ENCODE data around the gene CISTR.
A peak's percentile ranks its signal among the peaks of the same experiment; 100 is the strongest.

Gene CISTR

GRCh38 chr12:53754188-53754585, 2.4 kb upstream of the CISTR start:
- DNase-seq (ENCODE audit: extremely low read depth, insufficient read length), result no peak
- no peaks in the 10 kb centered on the region for H3K36me3 ChIP-seq (ENCODE audit: control insufficient read depth, insufficient read depth, low read length)
- H3K27me3 ChIP-seq (replicated peaks; ENCODE audit: control insufficient read depth, insufficient read depth, low read length), result peaks cover 2% of the 10 kb centered on the region; the same call in 1 of the 2 replicates
- TF ChIP-seq CTCF (IDR thresholded peaks at IDR 0.05; ENCODE audit: insufficient read depth, low read length, poor library complexity, severe bottlenecking), result no peak
- no peak overlapping the region for H3K4me3 ChIP-seq (replicated peaks; ENCODE audit: low read depth, low read length)

- no peak for TF ChIP-seq CTCF (IDR thresholded peaks at IDR 0.05; ENCODE audit: insufficient read depth, low read length, poor library complexity, severe bottlenecking)
- no peak overlapping the region for H3K4me3 ChIP-seq (replicated peaks; ENCODE audit: low read depth, low read length)
- no peak for DNase-seq (ENCODE audit: extremely low read depth, insufficient read length)
- no peaks in the 10 kb centered on the region for H3K36me3 ChIP-seq (ENCODE audit: control insufficient read depth, insufficient read depth, low read length)
- peaks cover 2% of the 10 kb centered on the region; the same call in 1 of the 2 replicates for H3K27me3 ChIP-seq (replicated peaks; ENCODE audit: control insufficient read depth, insufficient read depth, low read length)
Observed at GRCh38 chr12:53752621-53753020, 842 bp upstream of the CISTR start.

DNA sequence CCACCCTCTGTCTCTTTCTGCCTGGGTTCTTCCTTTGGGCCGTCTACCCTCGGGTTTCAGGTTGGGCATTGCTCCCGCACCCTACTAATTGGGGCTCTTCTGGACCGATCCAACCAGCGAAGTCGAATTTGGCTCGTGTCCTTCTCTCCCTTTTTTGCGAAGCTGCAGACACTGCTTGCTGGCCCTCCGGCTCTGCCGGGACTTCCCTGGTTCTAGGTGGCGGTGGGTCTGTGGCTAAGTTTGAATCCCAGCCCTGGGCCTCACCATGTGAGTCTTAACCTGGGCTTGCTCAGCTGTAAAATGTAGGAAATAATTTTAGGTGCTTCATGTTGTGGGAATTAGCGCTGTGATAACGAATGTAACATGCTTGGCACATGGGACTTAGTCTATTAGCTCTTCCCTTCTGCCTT, 418 bp upstream of the CISTR start:
- TF ChIP-seq CTCF (IDR thresholded peaks at IDR 0.05; ENCODE audit: insufficient read depth, low read length, poor library complexity, severe bottlenecking), result no peak
- DNase-seq (ENCODE audit: extremely low read depth, insufficient read length), result no peak
- H3K36me3 ChIP-seq (ENCODE audit: control insufficient read depth, insufficient read depth, low read length), result no peaks in the 10 kb centered on the region
- H3K4me3 ChIP-seq (replicated peaks; ENCODE audit: low read depth, low read length), result peak overlapping the region; percentile 55
- peaks cover 2% of the 10 kb centered on the region; the same call in 1 of the 2 replicates for H3K27me3 ChIP-seq (replicated peaks; ENCODE audit: control insufficient read depth, insufficient read depth, low read length)

DNA sequence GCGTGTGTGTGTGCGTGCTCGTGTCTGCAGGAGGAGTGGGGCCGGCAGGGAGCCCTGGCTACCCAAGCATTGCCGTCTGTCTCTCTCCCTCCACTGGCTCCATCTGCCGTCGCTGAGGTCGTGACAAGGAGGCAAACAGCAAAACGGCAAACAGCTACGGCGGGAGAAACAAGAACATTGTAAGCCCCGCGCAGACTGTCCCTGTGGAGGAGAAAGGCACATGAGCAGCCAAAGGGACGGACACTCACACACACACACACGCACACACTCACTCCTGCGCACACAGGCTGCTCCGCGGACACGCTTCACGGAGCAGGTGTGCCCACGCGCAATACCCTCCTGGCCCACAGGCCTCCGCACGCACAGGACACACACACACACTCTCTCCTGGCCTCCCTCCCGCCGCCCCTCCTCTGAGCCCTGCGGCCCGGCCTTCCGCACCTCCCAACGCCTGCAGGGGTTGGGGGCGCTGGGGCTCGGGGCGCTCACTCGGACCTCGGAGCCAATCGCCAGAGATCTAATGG, 905 bp downstream of the CISTR start:
- peak overlapping the region; percentile 55 for H3K4me3 ChIP-seq (replicated peaks; ENCODE audit: low read depth, low read length)
- DNase-seq (ENCODE audit: extremely low read depth, insufficient read length), result no peak
- no peak for TF ChIP-seq CTCF (IDR thresholded peaks at IDR 0.05; ENCODE audit: insufficient read depth, low read length, poor library complexity, severe bottlenecking)
- H3K27me3 ChIP-seq (replicated peaks; ENCODE audit: control insufficient read depth, insufficient read depth, low read length), result peaks cover 3% of the 10 kb centered on the region; the same call in 1 of the 2 replicates
- H3K36me3 ChIP-seq (ENCODE audit: control insufficient read depth, insufficient read depth, low read length), result no peaks in the 10 kb centered on the region

- no peak for TF ChIP-seq CTCF (IDR thresholded peaks at IDR 0.05; ENCODE audit: insufficient read depth, low read length, poor library complexity, severe bottlenecking)
- Histone ChIP-seq H3K27me3 (replicated peaks; ENCODE audit: control insufficient read depth, insufficient read depth, low read length) (peaks cover 5% of the 10 kb centered on the region; the same call in 1 of the 2 replicates), H3K36me3 (ENCODE audit: control insufficient read depth, insufficient read depth, low read length) (no peaks in the 10 kb centered on the region), H3K4me3 (replicated peaks; ENCODE audit: low read depth, low read length) (no peak overlapping the region)
- DNase-seq (ENCODE audit: extremely low read depth, insufficient read length), result no peak
Observed at GRCh38 chr12:53749986-53750811, 1.6 kb downstream of the CISTR start.
